ENCODE data around the gene MLLT3.

- TF ChIP-seq CTCF (IDR thresholded peaks at IDR 0.05): no peak
- TF ChIP-seq POLR2A (IDR thresholded peaks at IDR 0.05): no peak
These were observed 314.7 kb downstream of the MLLT3 start for GRCh38 chr9:20307621-20308020.

Data from Peyer's patch (tissue), 4 donors.